PC-3 (cell line): Measurements from ENCODE around the gene BCKDHB.

Source experiments
- CTCF ChIP-seq: fragments of 300-600 bp; sonication (generic); conservative IDR thresholded peaks from 2 replicates; pipeline ENCODE4 v1.5.1; 2017; ENCODE audit warnings: antibody characterized with exemption, low read depth, mild to moderate bottlenecking, low read length
- EZH2phosphoT487 ChIP-seq: fragments of 300-600 bp; sonication (generic); IDR thresholded peaks from 2 replicates; pipeline ENCODE4 v1.6.1; 2018; ENCODE audit warnings: mild to moderate bottlenecking, antibody characterized with exemption, low read length, borderline replicate concordance

- TF ChIP-seq CTCF = no peak
- TF ChIP-seq EZH2phosphoT487 = no peak
These were observed 234.2 kb downstream of the BCKDHB start for GRCh38 chr6:80340686-80341085.
